Cardiac septum (tissue), 1 donor: ENCODE results near the gene ZC3H18. TPM values are rescaled to one million over a fixed set of nuclear protein-coding genes. Genes with fewer than 3 reads are reported as not detected.

ENCODE experiments used
- total RNA-seq: library from RNA; stranded (reverse); fragmentation: NEBNext Ultra II Directional; extraction: Animal tissue kit (Norgen Biotek cat#: 25700); gene quantifications from one replicate; pipeline ENCODE4 v1.2.1, GENCODE V29; 2021
- donor health status: DM: no; HTN: no; CAD: no.

Gene ZC3H18
- total RNA-seq, 1 donor from 2014 or later = 20.6 TPM

Other genes starting within 250 kb of the ZC3H18 start
- 1.5 TPM for gene ZNF469, start 187.4 kb upstream of the ZC3H18 start, total RNA-seq
- 9.6 TPM for gene ZFPM1, start 117.1 kb upstream of the ZC3H18 start, total RNA-seq
- gene IL17C, start 68.2 kb downstream of the ZC3H18 start, total RNA-seq = not detected
- 26.8 TPM for gene CYBA, start 80.7 kb downstream of the ZC3H18 start, total RNA-seq
- gene MVD, start 92.7 kb downstream of the ZC3H18 start, total RNA-seq = 27.1 TPM
- 0.97 TPM for gene SNAI3, start 116.1 kb downstream of the ZC3H18 start, total RNA-seq
- 17.1 TPM for gene RNF166, start 136.0 kb downstream of the ZC3H18 start, total RNA-seq
- gene CTU2, start 136.1 kb downstream of the ZC3H18 start, total RNA-seq = 14.9 TPM
- gene PIEZO1, start 214.8 kb downstream of the ZC3H18 start, total RNA-seq = 20.4 TPM
- 0.46 TPM for gene CDT1, start 233.4 kb downstream of the ZC3H18 start, total RNA-seq
- 46.6 TPM for gene APRT, start 241.5 kb downstream of the ZC3H18 start, total RNA-seq